ENCODE measurements around the gene MGST2.

MGST2 gene

DNA sequence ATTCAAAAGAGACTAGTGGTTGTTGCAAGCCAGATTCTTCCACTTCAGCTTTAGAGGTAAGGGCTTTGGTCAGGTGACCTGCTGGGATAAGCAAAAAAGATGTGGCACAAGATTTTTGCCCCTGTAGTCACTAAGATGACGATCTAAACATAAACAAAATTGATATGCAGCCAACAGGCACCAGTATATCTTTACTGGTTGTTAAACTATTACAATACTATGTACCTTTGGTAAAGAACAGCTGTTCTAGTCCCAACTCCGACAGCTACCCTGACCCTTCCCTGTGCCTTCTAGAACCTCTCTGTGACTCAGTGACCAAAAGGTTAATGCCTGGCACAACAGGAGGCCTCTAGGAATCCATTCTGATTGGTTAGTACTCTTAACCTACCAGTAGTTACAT, 59.6 kb downstream of the MGST2 start:
- TF ChIP-seq POLR2AphosphoS5 (IDR thresholded peaks at IDR 0.05; ENCODE audit: borderline replicate concordance, low read depth, low read length) (no peak), EZH2 (IDR thresholded peaks at IDR 0.05) (no peak), FOXP2 (optimal IDR thresholded peaks at IDR 0.05; ENCODE audit: control extremely low read depth, extremely low read length, insufficient read depth) (no peak)
- no peaks in the 10 kb centered on the region for H3K36me3 ChIP-seq (ENCODE audit: insufficient read depth, low read length)
- H3K9me3 ChIP-seq (ENCODE audit: low read depth, low read length): no peaks in the 10 kb centered on the region
- no peak overlapping the region for H3K4me3 ChIP-seq
- no peak overlapping the region for H3K27ac ChIP-seq
- no peak for DNase-seq (ENCODE audit: low read depth, low spot score)
- no peak overlapping the region for H3K9ac ChIP-seq (ENCODE audit: insufficient read length)

DNA sequence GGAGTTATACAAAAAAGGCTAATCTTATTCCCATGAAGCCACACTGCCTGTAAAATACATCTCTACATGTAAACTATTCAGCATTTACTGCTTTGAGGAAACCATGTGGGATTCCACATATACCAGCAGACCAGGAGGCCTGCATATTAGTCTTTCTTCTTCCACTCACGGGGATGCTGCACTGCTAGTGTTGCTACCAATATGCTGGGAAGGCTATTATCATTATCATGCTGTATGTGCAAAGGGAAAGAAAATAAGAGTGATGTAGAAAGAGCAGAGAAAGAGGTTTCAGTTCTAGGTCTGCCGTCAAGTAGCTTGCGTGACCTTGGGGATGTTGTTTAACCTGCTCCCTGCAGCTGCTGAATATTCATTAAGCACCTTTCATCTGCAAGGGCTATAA, 61.0 kb downstream of the MGST2 start:
- TF ChIP-seq EZH2 (IDR thresholded peaks at IDR 0.05) (no peak), FOXP2 (optimal IDR thresholded peaks at IDR 0.05; ENCODE audit: control extremely low read depth, extremely low read length, insufficient read depth) (no peak), POLR2AphosphoS5 (IDR thresholded peaks at IDR 0.05; ENCODE audit: borderline replicate concordance, low read depth, low read length) (no peak)
- Histone ChIP-seq H3K27ac (no peak overlapping the region), H3K4me3 (no peak overlapping the region), H3K36me3 (ENCODE audit: insufficient read depth, low read length) (no peaks in the 10 kb centered on the region), H3K9ac (ENCODE audit: insufficient read length) (no peak overlapping the region), H3K9me3 (ENCODE audit: low read depth, low read length) (no peaks in the 10 kb centered on the region)
- no peak for DNase-seq (ENCODE audit: low read depth, low spot score)

DNA sequence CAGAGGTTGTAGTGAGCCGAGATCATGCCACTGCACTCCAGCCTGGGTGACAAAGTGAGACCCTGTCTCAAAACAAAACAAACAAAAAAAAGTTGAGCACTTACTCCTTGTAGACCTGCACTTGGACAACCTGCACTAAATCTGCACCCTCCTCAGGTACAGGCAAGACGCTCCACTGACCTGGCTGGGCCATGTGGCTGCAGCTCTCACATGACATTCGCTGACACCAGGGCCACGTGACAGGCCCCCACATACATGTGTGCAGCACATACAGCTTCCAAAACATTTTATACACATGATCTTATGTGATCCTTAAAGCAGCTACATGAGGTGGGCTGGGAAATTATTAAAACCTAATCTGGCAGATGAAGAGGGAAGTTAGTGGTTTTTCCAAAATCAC, 62.5 kb downstream of the MGST2 start:
- no peak for DNase-seq (ENCODE audit: low read depth, low spot score)
- Histone ChIP-seq H3K36me3 (ENCODE audit: insufficient read depth, low read length) (no peaks in the 10 kb centered on the region), H3K9me3 (ENCODE audit: low read depth, low read length) (no peaks in the 10 kb centered on the region), H3K9ac (ENCODE audit: insufficient read length) (no peak overlapping the region), H3K27ac (no peak overlapping the region), H3K4me3 (no peak overlapping the region)
- no peak for TF ChIP-seq FOXP2 (optimal IDR thresholded peaks at IDR 0.05; ENCODE audit: control extremely low read depth, extremely low read length, insufficient read depth)
- TF ChIP-seq EZH2 (IDR thresholded peaks at IDR 0.05): no peak
- no peak for TF ChIP-seq POLR2AphosphoS5 (IDR thresholded peaks at IDR 0.05; ENCODE audit: borderline replicate concordance, low read depth, low read length)

DNA sequence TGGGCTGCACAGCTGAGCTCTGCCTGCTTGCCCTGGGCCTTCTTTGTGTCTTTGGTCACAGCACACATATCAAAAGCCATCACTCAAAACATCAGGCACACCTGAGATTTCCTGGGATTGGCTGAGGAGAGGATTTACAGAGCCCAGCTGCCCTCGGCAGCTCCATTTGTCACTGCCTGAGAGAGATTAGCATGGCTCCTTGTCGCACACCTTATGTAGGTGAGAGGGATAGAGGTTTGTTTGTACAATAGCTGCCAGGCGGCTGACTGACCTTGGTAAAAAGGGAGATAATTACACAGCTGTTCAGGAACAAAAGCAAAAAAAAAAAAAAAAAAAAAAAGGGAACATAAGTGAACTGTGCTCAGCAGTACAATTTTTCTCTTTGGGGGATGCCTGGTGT, 63.2 kb downstream of the MGST2 start:
- no peak for DNase-seq (ENCODE audit: low read depth, low spot score)
- Histone ChIP-seq H3K9ac (ENCODE audit: insufficient read length) (no peak overlapping the region), H3K36me3 (ENCODE audit: insufficient read depth, low read length) (no peaks in the 10 kb centered on the region), H3K4me3 (no peak overlapping the region), H3K9me3 (ENCODE audit: low read depth, low read length) (no peaks in the 10 kb centered on the region), H3K27ac (no peak overlapping the region)
- TF ChIP-seq POLR2AphosphoS5 (IDR thresholded peaks at IDR 0.05; ENCODE audit: borderline replicate concordance, low read depth, low read length) (no peak), FOXP2 (optimal IDR thresholded peaks at IDR 0.05; ENCODE audit: control extremely low read depth, extremely low read length, insufficient read depth) (no peak), EZH2 (IDR thresholded peaks at IDR 0.05) (no peak)

DNA sequence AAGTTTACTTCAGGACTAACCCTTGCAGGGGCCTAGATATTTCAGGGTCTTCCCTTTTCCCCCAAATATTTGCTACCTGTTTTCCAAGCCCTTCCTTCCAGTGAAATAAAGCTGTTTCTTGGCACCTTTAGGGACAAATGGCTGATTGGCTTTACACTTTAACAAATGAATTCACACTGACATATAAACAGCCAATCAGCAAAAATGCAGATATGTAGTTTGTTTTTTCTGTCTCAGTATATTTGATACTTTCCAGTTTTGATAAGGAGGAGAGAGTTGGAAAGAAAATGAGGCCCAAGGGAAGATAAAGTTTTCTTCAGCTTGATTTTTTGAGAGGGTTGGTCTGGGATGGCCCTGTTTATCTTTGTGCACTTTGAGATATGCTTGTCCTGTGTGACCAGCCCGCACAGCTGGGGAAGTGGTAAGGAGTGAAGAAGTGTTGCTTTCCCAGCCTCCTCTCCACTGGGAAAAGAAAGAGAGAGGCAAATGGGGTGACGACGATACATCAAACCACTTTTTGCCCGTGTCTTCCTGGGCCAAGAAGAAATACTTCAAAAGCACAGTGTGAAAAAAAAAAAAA, 67.5 kb downstream of the MGST2 start:
- no peak overlapping the region for H3K27ac ChIP-seq
- H3K9me3 ChIP-seq (ENCODE audit: low read depth, low read length): no peaks in the 10 kb centered on the region
- no peaks in the 10 kb centered on the region for H3K36me3 ChIP-seq (ENCODE audit: insufficient read depth, low read length)
- peak overlapping the region; percentile 30 for H3K9ac ChIP-seq (ENCODE audit: insufficient read length)
- no peak for TF ChIP-seq FOXP2 (optimal IDR thresholded peaks at IDR 0.05; ENCODE audit: control extremely low read depth, extremely low read length, insufficient read depth)
- no peak for TF ChIP-seq POLR2AphosphoS5 (IDR thresholded peaks at IDR 0.05; ENCODE audit: borderline replicate concordance, low read depth, low read length)
- TF ChIP-seq EZH2 (IDR thresholded peaks at IDR 0.05): no peak
- no peak overlapping the region for H3K4me3 ChIP-seq
- DNase-seq (ENCODE audit: low read depth, low spot score): no peak

DNA sequence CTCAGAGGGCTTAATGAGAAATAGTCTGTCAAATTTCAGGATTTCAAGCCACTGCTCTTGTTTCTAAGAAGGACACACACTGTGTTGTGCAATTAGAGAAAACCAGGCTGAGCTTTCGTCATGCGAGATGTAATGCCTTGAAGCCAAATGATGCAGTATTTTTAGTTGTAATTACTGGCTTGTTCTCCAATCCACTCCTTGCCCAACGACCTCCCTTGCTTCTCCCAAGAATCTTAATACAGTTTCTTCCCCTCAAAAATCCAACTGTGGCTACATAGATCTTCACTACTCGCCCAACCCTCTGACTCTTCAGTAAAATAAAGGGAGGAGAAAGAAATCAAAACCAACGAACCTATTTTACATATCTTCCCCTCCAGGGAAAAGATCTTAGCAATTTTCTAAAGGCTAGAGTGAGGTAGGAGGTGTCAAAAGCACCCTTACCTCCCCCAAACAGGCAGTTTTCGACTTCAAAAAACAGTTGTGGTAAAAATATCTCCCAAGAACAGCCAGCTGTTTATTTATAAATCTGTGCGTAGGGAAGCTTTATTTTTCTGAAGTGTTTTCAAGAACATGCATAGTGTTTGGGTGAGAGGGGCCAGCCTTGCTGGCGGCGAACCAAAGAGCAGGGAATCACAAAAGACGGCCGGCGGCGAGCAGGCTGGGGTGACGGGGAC, 68.7 kb downstream of the MGST2 start:
- H3K27ac ChIP-seq: peak overlapping the region; percentile 79
- DNase-seq (ENCODE audit: low read depth, low spot score): no peak
- H3K36me3 ChIP-seq (ENCODE audit: insufficient read depth, low read length): no peaks in the 10 kb centered on the region
- peak overlapping the region; percentile 78 for H3K4me3 ChIP-seq
- TF ChIP-seq FOXP2 (optimal IDR thresholded peaks at IDR 0.05; ENCODE audit: control extremely low read depth, extremely low read length, insufficient read depth) (no peak), POLR2AphosphoS5 (IDR thresholded peaks at IDR 0.05; ENCODE audit: borderline replicate concordance, low read depth, low read length) (no peak), EZH2 (IDR thresholded peaks at IDR 0.05) (no peak)
- no peaks in the 10 kb centered on the region for H3K9me3 ChIP-seq (ENCODE audit: low read depth, low read length)
- peak overlapping the region; percentile 74 for H3K9ac ChIP-seq (ENCODE audit: insufficient read length)

DNA sequence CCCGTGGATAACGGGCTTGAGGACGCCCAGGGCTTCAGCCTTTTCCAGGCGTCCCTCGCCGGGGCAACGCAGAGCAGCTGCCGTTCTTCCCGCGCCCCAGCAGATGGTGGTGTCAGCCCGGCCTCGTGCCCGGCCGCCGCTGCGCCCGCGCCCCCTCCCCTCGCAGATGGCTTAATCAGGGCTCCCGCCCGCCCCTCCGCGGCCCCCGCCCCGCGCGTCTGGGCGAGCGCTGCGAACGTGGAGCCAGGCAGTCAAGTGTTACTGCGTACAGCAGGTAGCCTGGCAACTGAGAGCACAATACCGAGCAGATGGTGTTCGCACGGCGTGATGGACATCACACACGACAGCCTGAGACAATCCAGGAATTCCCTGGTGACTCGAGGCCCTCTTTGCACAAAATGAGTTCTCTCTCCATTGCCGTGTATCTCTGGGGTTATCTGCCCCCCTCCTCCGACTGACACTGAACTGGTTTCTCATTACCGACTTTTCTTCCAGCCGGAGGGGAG, 69.3 kb downstream of the MGST2 start:
- Histone ChIP-seq H3K4me3 (peak overlapping the region; percentile 78), H3K36me3 (ENCODE audit: insufficient read depth, low read length) (no peaks in the 10 kb centered on the region), H3K9ac (ENCODE audit: insufficient read length) (peak overlapping the region; percentile 74), H3K27ac (peak overlapping the region; percentile 79), H3K9me3 (ENCODE audit: low read depth, low read length) (no peaks in the 10 kb centered on the region)
- DNase-seq (ENCODE audit: low read depth, low spot score): no peak
- TF ChIP-seq POLR2AphosphoS5 (IDR thresholded peaks at IDR 0.05; ENCODE audit: borderline replicate concordance, low read depth, low read length): no peak
- TF ChIP-seq EZH2 (IDR thresholded peaks at IDR 0.05): no peak
- TF ChIP-seq FOXP2 (optimal IDR thresholded peaks at IDR 0.05; ENCODE audit: control extremely low read depth, extremely low read length, insufficient read depth): no peak

DNA sequence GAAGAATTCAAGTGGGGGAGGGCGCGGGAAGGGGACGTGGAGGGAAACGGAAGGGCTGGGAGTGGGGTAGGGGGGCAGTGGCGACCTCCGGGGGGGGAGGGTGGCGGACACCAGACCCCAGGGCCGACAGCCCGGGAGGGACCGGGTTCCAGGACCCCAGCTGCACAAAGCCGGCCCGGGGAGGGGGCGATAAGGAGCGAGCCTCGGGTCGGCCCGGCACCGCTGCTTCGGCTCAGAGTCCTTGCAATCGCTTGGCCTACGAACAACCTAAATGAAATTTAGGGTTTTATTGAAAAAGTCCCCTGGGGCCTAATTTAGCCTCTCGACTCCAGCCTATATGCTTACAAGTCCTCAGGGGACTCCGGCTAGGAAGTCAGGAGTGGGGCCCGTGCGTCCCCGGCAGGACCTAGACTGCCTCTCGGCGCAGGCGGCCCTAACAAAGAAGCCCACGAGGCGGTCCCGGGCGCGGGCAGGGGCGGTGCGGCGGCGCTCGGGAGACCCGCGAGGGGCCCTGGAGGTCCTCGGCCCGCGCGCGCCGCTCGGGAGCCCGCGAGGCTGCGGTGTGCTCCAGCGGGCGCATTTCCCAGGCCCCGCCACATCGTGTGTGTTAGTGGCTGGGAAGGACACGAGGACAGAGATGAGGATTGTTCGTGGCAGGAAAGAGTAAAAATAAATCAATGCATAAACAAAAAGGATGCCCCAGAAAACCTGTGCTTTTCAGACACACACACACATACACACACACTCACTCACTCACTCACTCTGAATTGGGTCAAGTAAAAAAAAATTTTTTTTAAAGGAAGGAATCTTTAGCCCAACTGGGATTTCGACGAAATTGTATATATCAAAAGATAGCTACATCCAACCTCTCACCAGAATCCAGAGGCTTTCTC, 70.0 kb downstream of the MGST2 start:
- no peaks in the 10 kb centered on the region for H3K9me3 ChIP-seq (ENCODE audit: low read depth, low read length)
- no peak overlapping the region for H3K27ac ChIP-seq
- H3K9ac ChIP-seq (ENCODE audit: insufficient read length): peak overlapping the region; percentile 74
- no peak for TF ChIP-seq FOXP2 (optimal IDR thresholded peaks at IDR 0.05; ENCODE audit: control extremely low read depth, extremely low read length, insufficient read depth)
- no peak for TF ChIP-seq POLR2AphosphoS5 (IDR thresholded peaks at IDR 0.05; ENCODE audit: borderline replicate concordance, low read depth, low read length)
- no peak for TF ChIP-seq EZH2 (IDR thresholded peaks at IDR 0.05)
- H3K36me3 ChIP-seq (ENCODE audit: insufficient read depth, low read length): no peaks in the 10 kb centered on the region
- DNase-seq (ENCODE audit: low read depth, low spot score): no peak
- H3K4me3 ChIP-seq: peak overlapping the region; percentile 78
